RWPE1 (cell line): ENCODE measurements around the gene ACTR2.

Source experiments
- CTCF ChIA-PET: fragments of 350-600 bp; sonication (Branson Sonifier 250); formaldehyde crosslinking; extraction: SDS; loops from one replicate; lab custom pipeline; 2021; lab: Yijun Ruan, JAX
- POLR2A ChIA-PET: fragments of 400-600 bp; formaldehyde crosslinking; extraction: SDS; loops from one replicate; lab custom pipeline; 2020; ENCODE audit warnings: antibody characterized with exemption; ENCODE audit not compliant: low non-redundant PET; lab: Yijun Ruan, JAX
- DNase-seq: peaks from one replicate; pipeline ENCODE4 v3.0.0; 2012; ENCODE audit warnings: low spot score
- H3K27ac ChIP-seq: fragments of 450-650 bp; 2 replicates; pipeline ENCODE4 v1.5.1; 2017
- TF ChIP-seq, protein P1 (sequence below): fragments of 450-650 bp; conservative IDR thresholded peaks from 2 replicates; pipeline ENCODE4 v1.5.1; 2017; ENCODE audit warnings: low read depth, mild to moderate bottlenecking

ACTR2 gene

DNA sequence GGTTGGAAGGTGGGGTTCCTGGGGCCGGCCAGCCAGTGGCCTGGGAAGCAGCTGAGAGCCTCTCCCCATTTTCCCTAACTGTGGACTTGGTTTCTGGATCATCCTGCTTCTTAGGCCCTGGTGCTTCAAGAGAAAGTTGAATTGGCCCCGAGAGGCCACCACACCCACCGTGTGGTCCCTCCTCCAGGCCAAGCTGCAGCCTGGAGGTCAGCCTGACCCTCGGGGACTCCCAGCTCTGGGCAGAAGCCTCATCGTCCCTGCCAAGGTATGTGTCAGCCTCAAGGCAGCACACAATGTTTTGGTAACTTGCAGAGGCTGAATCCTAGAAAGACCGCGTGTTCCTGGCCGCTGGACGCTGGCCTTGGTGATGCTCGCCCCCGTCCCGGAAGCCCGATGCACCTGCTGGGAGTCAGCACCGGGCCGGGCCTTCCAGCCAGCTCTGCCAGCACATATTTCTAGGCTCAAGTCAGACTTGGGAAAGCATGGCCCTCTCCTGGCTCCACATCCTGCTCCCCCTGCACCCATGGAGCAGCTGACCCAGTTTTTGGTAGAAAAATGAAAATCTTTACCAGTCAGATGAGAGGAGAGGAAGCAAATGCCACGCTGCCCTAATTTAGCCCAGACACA, 72.6 kb downstream of the ACTR2 start:
- ChIA-PET CTCF (interaction anchor here (0.6 kb wide), 1 partner anchor 34 kb away, joined by 3 read pairs; no protein-coding TSS in a partner anchor), POLR2A (no interaction called here)
- TF ChIP-seq, protein P1, sequence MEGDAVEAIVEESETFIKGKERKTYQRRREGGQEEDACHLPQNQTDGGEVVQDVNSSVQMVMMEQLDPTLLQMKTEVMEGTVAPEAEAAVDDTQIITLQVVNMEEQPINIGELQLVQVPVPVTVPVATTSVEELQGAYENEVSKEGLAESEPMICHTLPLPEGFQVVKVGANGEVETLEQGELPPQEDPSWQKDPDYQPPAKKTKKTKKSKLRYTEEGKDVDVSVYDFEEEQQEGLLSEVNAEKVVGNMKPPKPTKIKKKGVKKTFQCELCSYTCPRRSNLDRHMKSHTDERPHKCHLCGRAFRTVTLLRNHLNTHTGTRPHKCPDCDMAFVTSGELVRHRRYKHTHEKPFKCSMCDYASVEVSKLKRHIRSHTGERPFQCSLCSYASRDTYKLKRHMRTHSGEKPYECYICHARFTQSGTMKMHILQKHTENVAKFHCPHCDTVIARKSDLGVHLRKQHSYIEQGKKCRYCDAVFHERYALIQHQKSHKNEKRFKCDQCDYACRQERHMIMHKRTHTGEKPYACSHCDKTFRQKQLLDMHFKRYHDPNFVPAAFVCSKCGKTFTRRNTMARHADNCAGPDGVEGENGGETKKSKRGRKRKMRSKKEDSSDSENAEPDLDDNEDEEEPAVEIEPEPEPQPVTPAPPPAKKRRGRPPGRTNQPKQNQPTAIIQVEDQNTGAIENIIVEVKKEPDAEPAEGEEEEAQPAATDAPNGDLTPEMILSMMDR = no peak
- DNase-seq = no peak
- H3K27ac ChIP-seq = peak overlapping the region; percentile 60

DNA sequence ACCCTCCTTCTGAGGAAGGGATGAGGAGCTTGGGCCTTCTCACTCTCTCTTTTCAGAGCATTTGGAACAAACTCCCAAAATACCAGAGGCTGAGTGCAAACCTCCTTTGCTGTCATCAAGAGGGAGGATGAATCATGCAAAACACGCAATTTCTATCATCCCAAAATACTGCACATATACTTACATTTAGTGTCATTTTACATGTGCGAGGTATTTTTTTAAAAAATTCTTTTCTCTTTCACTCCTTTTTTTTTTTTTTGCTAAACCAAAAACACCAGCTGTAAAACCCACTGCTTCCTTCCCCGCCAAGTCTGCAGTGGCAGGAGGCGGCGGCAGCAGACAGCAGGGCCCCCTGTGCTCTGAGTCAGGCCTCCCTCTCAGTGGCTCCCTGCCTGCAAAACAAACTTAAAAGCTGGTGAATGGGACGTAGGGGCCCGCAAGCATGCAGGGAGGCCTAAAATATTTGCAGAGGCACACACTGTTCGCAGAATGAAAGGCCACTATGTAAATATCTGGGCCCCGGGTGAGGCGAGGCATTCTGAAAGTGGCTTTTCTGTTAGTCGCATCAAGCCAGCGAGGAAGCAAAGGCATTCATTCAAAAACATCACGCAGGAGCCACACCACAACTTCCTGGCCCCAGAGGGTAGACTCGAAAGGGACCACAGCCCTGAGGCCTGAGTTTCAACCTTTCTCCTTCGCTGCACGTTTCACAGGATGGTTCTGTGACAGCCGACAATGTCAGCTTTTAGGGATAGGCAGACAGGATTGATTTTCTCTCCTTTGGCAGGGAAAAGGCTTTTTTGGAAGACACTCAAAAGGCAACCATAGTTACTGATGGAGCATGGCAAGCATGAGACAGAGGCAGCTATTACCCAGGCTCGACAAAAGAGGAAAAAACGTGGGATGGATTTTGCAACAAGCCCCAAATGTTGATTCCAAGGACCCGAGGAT, 73.4 kb downstream of the ACTR2 start:
- no peak for DNase-seq
- POLR2A ChIA-PET = no interaction called here
- H3K27ac ChIP-seq = peak overlapping the region; percentile 60
- TF ChIP-seq, protein P1 = no peak
- CTCF ChIA-PET = no interaction called here

DNA sequence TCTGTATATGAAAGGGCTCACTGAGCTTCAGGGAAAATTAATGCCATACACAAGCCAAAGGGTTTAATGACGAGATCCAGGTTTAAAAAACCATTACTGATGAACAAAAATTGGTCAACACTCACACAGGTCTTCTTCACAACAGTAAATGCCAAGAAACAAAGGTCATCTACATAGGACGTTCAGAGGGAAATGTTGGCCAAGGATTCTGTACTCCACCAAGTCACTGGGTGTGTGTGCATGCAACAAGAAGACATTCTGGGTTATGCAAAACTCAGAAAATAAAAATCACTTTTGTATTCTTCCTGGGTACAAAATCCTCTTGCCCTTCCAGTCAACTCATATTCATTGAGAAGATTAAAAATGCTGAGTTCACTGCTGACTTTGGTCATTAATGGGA, 78.3 kb downstream of the ACTR2 start:
- no peak for DNase-seq
- CTCF ChIA-PET = no interaction called here
- POLR2A ChIA-PET = no interaction called here
- TF ChIP-seq, protein P1 = no peak
- no peak overlapping the region for H3K27ac ChIP-seq

DNA sequence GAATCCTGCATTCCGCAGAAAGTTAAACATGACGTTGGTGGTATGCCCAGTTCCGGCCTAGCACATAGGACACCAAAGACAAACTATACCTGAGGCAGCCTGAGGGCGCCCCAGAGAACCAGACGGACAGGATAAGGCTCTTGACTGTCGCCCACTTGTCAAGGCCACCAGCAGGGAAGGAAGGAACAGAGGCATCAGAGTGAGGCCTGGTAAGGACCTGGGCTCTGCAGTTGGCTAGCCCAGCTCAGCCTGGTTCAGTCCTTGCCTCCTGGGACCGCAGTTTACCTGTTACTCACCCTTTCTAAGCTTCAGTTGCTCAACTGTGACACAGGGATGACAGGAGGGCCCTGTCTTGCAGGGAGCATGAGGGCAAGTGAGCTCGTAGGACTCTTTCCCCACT, 82.1 kb downstream of the ACTR2 start:
- peak overlapping the region; percentile 40 for H3K27ac ChIP-seq
- DNase-seq = no peak
- ChIA-PET POLR2A (no interaction called here), CTCF (interaction anchor here (0.5 to 1.1 kb wide), 4 partner anchors 9 to 1674 kb away, joined by 3 to 4 read pairs (median 4); no protein-coding TSS in a partner anchor)
- TF ChIP-seq, protein P1 = no peak

DNA sequence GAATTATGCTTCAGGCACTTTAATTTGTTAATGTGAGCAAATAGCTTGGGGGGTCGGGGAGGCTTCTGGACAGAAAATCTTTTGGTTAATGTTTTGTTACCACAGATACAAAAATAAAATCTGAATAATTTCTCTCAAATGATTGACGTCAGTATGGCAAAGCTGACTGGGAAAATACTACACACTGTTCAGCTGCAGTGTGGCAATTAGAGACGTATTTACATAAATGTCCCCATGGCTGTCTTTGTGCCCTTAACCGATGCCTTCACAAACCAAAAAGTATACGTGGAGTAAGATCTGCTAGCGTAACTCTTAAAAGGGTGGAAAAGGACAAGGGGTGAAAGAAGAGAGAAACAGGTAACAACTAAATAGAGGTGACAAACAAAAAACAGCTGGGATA, 83.4 kb downstream of the ACTR2 start:
- TF ChIP-seq, protein P1 = no peak
- ChIA-PET CTCF (no interaction called here), POLR2A (no interaction called here)
- no peak overlapping the region for H3K27ac ChIP-seq
- DNase-seq = no peak

DNA sequence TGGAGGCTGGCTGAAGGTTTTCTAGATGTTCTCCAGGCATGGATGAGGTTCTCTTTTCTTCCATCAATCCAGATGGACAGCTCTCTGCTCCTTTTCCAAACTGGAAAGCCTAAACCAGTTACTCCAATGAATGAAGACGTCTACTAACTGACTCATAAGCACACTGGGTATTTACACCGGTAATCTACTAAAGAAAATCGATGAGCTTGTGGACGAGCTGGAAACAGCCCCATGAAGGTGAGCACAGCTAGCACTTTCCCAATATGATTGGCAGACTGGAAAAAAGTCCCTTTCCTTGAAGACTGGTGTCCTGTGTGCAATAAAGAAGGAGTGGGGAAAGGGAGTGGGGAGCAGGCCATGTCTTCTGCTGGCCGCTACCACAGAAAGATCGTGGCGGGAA, 84.0 kb downstream of the ACTR2 start:
- no peak overlapping the region for H3K27ac ChIP-seq
- TF ChIP-seq, protein P1 = no peak
- ChIA-PET CTCF (no interaction called here), POLR2A (no interaction called here)
- no peak for DNase-seq
